Muscle of leg (tissue), 11 donors: ENCODE data around the gene PRC1. TPM values are rescaled to one million over a fixed set of nuclear protein-coding genes. Genes with fewer than 3 reads are reported as not detected.
A peak's percentile ranks its signal among the peaks of the same experiment; 100 is the strongest.
"Not testable (repeated sequence)": the region's sequence is repeated elsewhere in the genome, so short reads cannot be mapped to it uniquely, and the experiment has no call there.

ENCODE experiments used
- DNase-seq: peaks from one replicate; pipeline ENCODE4 v3.0.0; 2013
- H3K27ac ChIP-seq: one replicate; pipeline ENCODE4 v1.5.1; 2013; ENCODE audit warnings: mild to moderate bottlenecking, low read length, control low read depth
- H3K27me3 ChIP-seq: one replicate; pipeline ENCODE4 v1.6.1; 2013; ENCODE audit warnings: low read length; ENCODE audit not compliant: control insufficient read depth, insufficient read depth
- H3K36me3 ChIP-seq: one replicate; pipeline ENCODE4 v1.6.1; 2013; ENCODE audit warnings: low read length; ENCODE audit not compliant: control insufficient read depth, insufficient read depth
- H3K4me1 ChIP-seq: one replicate; pipeline ENCODE4 v1.6.1; 2013; ENCODE audit warnings: low read length; ENCODE audit not compliant: control insufficient read depth, insufficient read depth
- H3K4me3 ChIP-seq: one replicate; pipeline ENCODE4 v1.5.1; 2013; ENCODE audit warnings: low read length, control low read depth
- H3K9me3 ChIP-seq: replicated peaks from 2 replicates; pipeline ENCODE4 v1.6.1; 2013; ENCODE audit warnings: low read depth, low read length; ENCODE audit not compliant: control insufficient read depth
- WGBS: methylation state at CpG from one replicate; pipeline ENCODE4 v1.1.5; 2013; ENCODE audit warnings: missing lambda C conversion rate; ENCODE audit not compliant: insufficient coverage; 5-methylcytosine and 5-hydroxymethylcytosine counted together
- polyA plus RNA-seq, 8 donors: library from polyadenylated mRNA; unstranded; fragments of 120-200 nt; gene quantifications; one replicate each; pipeline versions ENCODE4 v1.2.1 to v1.2.3, GENCODE V29; 2013; ENCODE audit warnings: inconsistent platforms in 1 of 8, low replicate concordance in 1 of 8; ENCODE audit not compliant: insufficient read length in 8 of 8, insufficient read depth in 1 of 8
- total RNA-seq: library from RNA; stranded (reverse); fragments of 120-200 nt; gene quantifications from one replicate; pipeline ENCODE4 v1.2.4, GENCODE V29; 2013

PRC1 gene
- total and polyA plus RNA-seq, 9 donors = 38.3 to 68.2 (median 49.9) TPM

DNA sequence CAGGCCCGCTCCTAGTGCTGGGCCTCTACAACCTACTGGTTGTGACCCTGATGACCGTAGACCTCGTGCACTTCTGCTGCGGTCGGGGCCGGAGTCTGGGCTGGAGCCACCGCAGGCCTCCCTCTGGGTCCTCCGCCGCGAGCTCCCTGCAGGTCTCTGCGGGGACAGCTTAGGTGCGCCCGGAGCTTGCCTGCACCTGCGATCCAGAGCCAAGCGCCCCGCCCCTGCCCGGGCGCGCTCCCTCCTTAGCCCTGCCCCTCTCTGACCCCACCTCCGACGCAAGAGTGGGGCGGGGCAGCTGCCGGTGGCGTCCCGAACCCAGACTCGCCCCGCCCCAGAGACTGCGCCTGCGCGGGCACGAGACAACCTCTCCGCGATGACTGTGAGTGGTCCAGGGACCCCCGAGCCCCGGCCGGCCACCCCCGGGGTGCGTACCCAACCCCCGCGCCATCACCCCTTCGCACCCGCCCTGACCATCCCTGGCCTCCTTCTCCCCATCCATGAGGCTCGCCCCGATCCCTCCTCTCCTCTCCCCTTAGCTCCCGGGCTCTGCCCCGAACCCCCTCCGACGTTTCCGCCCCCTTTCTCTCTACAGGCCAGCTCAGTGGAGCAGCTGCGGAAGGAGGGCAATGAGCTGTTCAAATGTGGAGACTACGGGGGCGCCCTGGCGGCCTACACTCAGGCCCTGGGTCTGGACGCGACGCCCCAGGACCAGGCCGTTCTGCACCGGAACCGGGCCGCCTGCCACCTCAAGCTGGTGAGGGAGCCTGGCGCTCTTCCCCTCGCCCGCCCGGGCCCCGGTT, 59.2 kb downstream of the PRC1 start, which contains the start of gene UNC45A:
UNC45A (plus strand) TSS at position 337 of the 803 bp plus-strand sequence; CDS start at position 377, 40 bp downstream.
- under 1% methylated on average over 65 of the region's 65 CpGs for WGBS
- peak; percentile 95 for DNase-seq
- no peaks in the 10 kb centered on the region for H3K9me3 ChIP-seq
- no peaks in the 10 kb centered on the region for H3K27me3 ChIP-seq
- H3K4me3 ChIP-seq = peak within 1 kb of the TSS; percentile 73
- H3K36me3 ChIP-seq = peaks cover 32% of the 10 kb centered on the region
- peak within 1 kb of the TSS; percentile 83 for H3K27ac ChIP-seq
- H3K4me1 ChIP-seq = peaks cover 48% of the 10 kb centered on the region

DNA sequence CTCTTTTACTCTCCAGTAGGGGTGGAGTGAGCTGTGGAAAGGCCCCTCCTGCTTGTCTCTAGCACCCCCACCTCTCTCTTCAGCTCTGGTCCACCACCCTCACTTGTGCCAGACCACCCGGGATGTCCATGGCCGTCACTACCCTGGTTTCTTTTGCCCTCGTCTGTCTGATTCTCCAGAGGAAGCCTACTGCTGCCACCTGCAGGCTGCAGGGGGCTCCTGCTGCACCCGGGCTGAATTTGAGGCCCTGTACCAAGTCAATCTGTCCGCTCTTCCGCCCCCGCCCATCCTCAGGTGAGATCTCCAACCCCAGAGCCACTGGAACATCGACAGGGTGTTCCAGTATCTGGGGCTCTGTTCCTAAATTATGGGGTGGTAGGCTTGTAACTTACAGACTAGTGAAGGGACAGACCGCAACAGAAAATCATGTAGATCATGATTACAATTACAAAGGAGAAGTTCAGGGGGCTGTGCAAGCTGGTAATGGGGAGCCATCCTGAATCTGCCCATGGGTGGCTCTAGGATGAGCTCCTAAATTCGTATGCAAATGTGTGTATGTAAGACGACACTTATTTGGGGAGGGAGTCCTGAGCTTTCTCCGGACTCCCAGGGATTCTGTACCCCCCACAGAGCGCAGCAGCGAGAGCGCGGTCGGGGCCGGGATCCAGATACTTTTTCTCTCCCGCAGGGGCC, 59.9 kb downstream of the PRC1 start:
- peaks cover 48% of the 10 kb centered on the region for H3K4me1 ChIP-seq

DNA sequence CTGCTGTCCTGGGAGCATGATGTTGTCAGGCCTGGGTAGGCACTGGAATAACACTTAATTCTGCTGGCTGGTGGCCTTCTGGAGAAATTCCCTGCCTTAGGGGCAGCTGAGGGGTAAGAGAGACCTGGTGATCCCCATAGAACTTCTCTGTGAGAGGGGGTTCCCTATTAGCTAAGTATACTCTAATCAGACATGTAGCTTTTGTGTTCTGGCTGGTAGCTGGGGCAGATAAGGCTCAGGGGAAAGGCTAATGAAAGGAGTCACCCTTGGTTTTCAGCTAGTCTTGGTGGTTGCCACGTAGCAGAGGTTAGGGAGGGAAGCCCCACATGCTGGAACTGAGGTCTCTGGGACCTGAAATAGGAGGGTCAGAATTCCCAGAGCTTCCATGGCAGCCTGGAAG, 61.0 kb downstream of the PRC1 start:
- peaks cover 51% of the 10 kb centered on the region for H3K4me1 ChIP-seq
- H3K4me3 ChIP-seq = no peak overlapping the region
- H3K27me3 ChIP-seq = no peaks in the 10 kb centered on the region
- peaks cover 17% of the 10 kb centered on the region for H3K36me3 ChIP-seq
- H3K27ac ChIP-seq = no peak overlapping the region
- H3K9me3 ChIP-seq = no peaks in the 10 kb centered on the region
- DNase-seq = no peak
- 78% methylated on average over 1 of the region's 1 CpG for WGBS

More for the DNA sequence above, 59.9 kb downstream of the PRC1 start:
- peak overlapping the region; percentile 40 for H3K27ac ChIP-seq
- DNase-seq = peak; percentile 87
- peak overlapping the region; percentile 73 for H3K4me3 ChIP-seq
- H3K9me3 ChIP-seq = no peaks in the 10 kb centered on the region
- peaks cover 25% of the 10 kb centered on the region for H3K36me3 ChIP-seq
- H3K27me3 ChIP-seq = no peaks in the 10 kb centered on the region
- 2% methylated on average over 14 of the region's 19 CpGs for WGBS

DNA sequence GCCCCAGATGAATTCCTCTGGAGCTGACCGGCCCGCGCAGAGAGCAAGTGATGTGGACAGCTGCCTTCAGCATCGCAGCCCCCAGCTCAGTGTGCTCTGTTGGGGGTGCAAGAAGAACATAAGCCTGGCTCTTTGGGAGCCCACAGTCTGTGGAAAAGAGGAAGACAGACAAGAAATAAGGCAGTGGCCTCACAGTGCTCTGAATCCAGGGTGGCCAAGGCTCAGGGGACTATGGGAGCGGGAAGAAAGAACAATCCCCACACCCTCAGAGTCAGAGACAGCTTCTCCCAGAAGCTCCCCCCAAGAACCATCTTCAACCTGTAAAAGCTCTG, 61.7 kb downstream of the PRC1 start:
- Histone ChIP-seq H3K27me3 (no peaks in the 10 kb centered on the region), H3K4me3 (no peak overlapping the region), H3K4me1 (peaks cover 51% of the 10 kb centered on the region), H3K27ac (peak overlapping the region; percentile 45), H3K36me3 (peaks cover 11% of the 10 kb centered on the region), H3K9me3 (no peaks in the 10 kb centered on the region)
- no peak for DNase-seq
- 0% methylated on average over 4 of the region's 5 CpGs for WGBS

DNA sequence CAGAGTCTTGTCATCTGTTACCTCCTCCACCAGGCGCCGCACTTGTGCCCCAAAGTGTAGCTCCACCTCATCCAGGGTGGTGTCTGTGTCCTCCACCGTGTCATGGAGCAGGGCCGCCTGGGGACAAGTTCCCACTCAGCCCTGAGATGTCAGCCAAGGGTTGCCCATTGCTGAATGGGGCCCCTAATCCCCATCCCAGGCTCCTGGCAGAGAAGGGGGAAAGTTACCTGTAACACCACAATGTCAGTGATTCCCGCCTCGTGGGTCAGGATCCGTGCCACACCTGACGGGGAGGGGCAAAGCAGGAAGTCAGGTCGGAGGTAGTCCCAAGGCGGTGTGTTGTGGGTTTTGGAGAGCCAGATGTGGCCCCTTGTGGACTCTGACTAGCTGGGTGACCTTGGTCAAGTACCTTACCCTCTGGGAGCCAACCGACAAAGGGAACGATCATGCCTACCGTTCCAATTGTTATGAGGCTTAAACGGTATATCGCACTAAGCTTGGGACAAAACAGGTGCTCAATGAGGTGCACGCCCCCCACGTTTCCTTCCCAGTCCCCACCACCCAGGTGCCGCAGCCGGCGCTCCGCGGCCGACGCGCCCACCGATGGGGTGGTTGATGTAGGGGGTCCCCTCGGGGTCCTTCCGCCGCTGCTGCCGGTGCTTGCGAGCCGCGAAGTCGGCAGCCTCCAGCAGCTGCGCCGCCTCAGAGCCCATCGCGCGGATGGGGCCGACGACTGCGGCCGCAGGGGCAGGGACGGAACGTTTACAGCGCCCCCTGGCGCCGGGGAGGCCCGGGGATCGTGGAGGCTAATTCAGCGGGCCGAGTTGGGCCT, 62.3 kb downstream of the PRC1 start, which contains the start of gene HDDC3:
HDDC3 (minus strand) TSS at position 722 of the 832 bp plus-strand sequence; CDS start at position 713, 9 bp downstream.
- Histone ChIP-seq H3K4me3 (peak within 1 kb of the TSS; percentile 83), H3K27me3 (no peaks in the 10 kb centered on the region), H3K27ac (peak within 1 kb of the TSS; percentile 93), H3K9me3 (no peaks in the 10 kb centered on the region), H3K36me3 (peaks cover 10% of the 10 kb centered on the region), H3K4me1 (peaks cover 51% of the 10 kb centered on the region)
- under 1% methylated on average over 35 of the region's 52 CpGs for WGBS
- DNase-seq = peak; percentile 93

DNA sequence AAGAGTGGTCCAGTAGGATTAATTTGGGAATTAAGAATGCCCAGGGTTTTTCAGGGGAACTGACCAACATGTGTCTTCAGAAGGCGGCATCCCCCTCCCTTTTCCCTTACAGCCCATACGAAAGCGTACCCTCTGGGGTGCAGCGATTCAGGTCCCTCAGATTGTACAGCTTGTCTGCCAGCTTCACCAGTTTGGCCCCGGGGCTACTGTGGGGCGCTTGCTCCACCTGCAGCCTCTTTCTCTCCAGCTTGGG, 62.8 kb downstream of the PRC1 start:
- Histone ChIP-seq H3K36me3 (peaks cover 5% of the 10 kb centered on the region), H3K9me3 (no peaks in the 10 kb centered on the region), H3K27me3 (no peaks in the 10 kb centered on the region), H3K27ac (peak overlapping the region; percentile 93), H3K4me1 (peaks cover 51% of the 10 kb centered on the region), H3K4me3 (peak overlapping the region; percentile 83)
- WGBS = 44% methylated on average over 6 of the region's 6 CpGs
- no peak for DNase-seq

DNA sequence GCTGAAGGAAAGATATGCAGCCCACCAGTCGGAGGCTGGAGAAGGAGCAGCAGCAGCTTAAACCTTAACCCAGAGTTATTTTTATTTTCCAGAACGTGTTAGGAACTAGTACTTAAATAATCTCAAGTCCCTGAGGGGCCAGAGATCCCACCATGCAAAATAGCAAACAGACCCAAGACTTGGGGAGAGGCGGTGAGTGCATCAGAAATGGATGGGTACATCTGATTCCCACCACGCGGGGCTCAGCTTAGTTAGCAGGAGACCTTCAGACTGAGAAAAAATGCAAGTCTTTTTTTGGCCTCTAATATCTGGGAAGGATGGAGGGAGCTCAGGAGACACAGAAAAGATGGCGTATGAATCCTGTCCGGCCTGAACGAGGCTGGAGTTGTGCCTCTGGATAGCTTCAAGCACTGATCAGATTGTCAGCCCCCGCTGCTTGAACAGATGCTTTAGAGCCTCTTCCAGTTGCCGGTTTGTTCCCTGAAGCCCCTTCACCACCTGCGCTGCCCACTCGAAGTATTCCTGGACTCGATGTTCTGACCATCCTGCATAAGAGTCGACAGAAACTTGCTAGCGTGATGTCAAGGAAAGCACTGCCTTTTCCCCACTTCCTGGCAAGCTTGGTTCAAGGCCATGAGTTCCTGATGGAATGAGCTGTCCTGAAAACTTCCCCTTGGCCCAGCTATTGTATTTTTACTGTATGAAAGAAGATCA, 63.3 kb downstream of the PRC1 start:
- Histone ChIP-seq H3K9me3 (no peaks in the 10 kb centered on the region), H3K4me3 (peak overlapping the region; percentile 64), H3K27me3 (no peaks in the 10 kb centered on the region), H3K36me3 (no peaks in the 10 kb centered on the region), H3K27ac (peak overlapping the region; percentile 93), H3K4me1 (peaks cover 46% of the 10 kb centered on the region)
- 67% methylated on average over 13 of the region's 15 CpGs for WGBS
- DNase-seq = peak; percentile 36

DNA sequence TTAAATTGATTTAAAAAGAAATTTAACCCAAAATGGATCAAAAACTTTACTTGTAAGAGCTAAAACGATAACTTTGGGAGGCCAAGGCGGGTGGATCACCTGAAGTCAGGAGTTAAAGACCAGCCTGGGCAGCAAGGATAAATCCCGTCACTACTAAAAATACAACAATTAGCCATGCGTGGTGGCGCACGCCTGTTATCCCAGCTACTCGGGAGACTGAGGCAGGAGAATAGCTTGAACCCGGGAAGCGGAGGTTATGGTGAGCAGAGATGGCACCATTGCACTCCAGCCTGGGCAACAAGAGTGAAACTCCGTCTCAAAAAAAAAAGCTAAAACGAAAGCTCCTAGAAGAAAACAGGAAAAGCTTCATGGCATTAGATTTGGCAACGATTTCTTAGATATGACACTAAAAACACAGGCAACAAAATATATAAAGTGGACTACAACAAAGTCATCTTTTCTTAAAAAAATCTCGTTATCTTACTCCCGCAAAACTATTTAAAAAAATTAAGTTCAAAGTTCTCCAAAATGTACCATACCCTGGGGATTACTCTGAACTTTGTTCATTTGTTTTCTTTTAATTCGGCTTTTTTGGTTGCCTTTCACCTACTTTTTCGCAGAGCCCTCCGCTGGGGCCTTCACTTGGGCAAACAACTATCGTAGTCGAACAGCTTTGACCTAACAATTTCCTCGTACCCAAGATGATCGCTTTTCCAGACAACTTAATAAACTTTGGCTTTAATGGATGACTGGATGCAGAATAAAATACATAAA, 64.9 kb downstream of the PRC1 start:
- peak overlapping the region; percentile 64 for H3K4me3 ChIP-seq
- DNase-seq = no peak
- H3K27ac ChIP-seq = peak overlapping the region; percentile 93
- no peaks in the 10 kb centered on the region for H3K36me3 ChIP-seq
- no peaks in the 10 kb centered on the region for H3K9me3 ChIP-seq
- H3K27me3 ChIP-seq = no peaks in the 10 kb centered on the region
- H3K4me1 ChIP-seq = peaks cover 36% of the 10 kb centered on the region
- 53% methylated on average over 12 of the region's 21 CpGs for WGBS

DNA sequence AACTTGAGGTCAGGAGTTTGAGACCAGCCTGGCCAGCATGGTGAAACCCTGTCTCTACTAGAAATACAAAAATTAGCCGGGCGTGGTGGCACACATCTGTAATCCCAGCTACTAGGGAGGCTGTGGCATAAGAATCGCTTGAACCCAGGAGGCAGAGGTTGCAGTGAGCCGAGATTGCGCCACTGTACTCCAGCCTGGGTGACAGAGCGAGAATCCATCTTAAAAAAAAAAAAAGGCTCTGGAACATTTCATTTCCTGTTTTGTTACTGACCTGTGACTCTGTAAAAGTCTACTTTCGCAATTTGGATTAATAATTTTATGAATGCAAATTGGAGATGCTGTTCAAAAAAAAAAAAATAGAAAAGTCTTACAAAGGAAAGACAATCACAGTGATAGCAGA, 66.2 kb downstream of the PRC1 start:
- DNase-seq = not testable (repeated sequence)
- 89% methylated on average over 4 of the region's 7 CpGs for WGBS

More for the DNA sequence above, 66.2 kb downstream of the PRC1 start:
- H3K27ac ChIP-seq, H3K4me3 ChIP-seq, H3K36me3 ChIP-seq, H3K27me3 ChIP-seq, H3K9me3 ChIP-seq: not testable (repeated sequence)
- peaks cover 29% of the 10 kb centered on the region for H3K4me1 ChIP-seq
